Breast epithelium (tissue), 4 donors: ENCODE results near the gene PSMG3. TPM values are rescaled to one million over a fixed set of nuclear protein-coding genes. Genes with fewer than 3 reads are reported as not detected.

Experiments used
- DNase-seq, 2 donors: peaks; one replicate each; pipeline ENCODE4 v3.0.0-alpha.2; 2019; ENCODE audit warnings: low spot score in 2 of 2
- H3K27ac ChIP-seq, 2 donors: fragments of 200-600 bp; sonication (generic) in 1 of 2; one replicate each; pipeline ENCODE4 v1.5.1; 2016 to 2019; ENCODE audit warnings: mild to moderate bottlenecking in 1 of 2
- H3K27me3 ChIP-seq, 2 donors: fragments of 200-600 bp; sonication (generic) in 1 of 2; one replicate each; pipeline versions ENCODE4 v1.5.1 to v1.6.0; 2017 to 2019; ENCODE audit warnings: control low read depth in 1 of 2, mild to moderate bottlenecking in 1 of 2
- H3K36me3 ChIP-seq: fragments of 200-600 bp; one replicate; pipeline ENCODE4 v1.5.1; 2019
- H3K4me1 ChIP-seq, 2 donors: fragments of 200-600 bp; sonication (generic); one replicate each; pipeline ENCODE4 v1.5.1; 2016 to 2019; ENCODE audit warnings: control low read depth in 1 of 2
- H3K4me3 ChIP-seq, 3 donors: fragments of 200-600 bp; sonication (generic); 1 replicate in 2 of 3; 2 replicates in 1 of 3; pipeline ENCODE4 v1.5.1; 2016 to 2019; ENCODE audit warnings: mild to moderate bottlenecking in 3 of 3, moderate library complexity in 2 of 3
- H3K9me3 ChIP-seq, 2 donors: fragments of 200-600 bp; sonication (generic) in 1 of 2; one replicate each; pipeline ENCODE4 v1.5.1; 2016 to 2019; ENCODE audit warnings: control low read depth in 1 of 2
- POLR2A ChIP-seq: fragments of 450-650 bp; IDR thresholded peaks from one replicate; pipeline ENCODE4 v1.6.1; 2016; ENCODE audit warnings: antibody characterized with exemption, mild to moderate bottlenecking, moderate library complexity
- POLR2AphosphoS5 ChIP-seq, 3 donors: sonication (generic); formaldehyde crosslinking; IDR thresholded peaks; one replicate each; pipeline ENCODE4 v1.6.1; 2017; ENCODE audit warnings: antibody characterized with exemption in 3 of 3
- intact Hi-C: fragments of 100-400 bp; cut with DNase I; formaldehyde crosslinking; loops from one replicate; pipeline ENCODE4 v1.15.1; 2023; ENCODE audit warnings: low total_unique reads
- total RNA-seq, 3 donors: library from RNA; depleted of rRNA; stranded (reverse); fragments of >200 nt; gene quantifications; one replicate each; pipeline ENCODE4 v1.1.0, GENCODE V29; 2016
- TF ChIP-seq, protein P1 (sequence below), 3 donors: fragments of 450-650 bp; IDR thresholded peaks; one replicate each; pipeline ENCODE4 v1.5.1; 2016 to 2017; ENCODE audit warnings: antibody characterized with exemption in 3 of 3, mild to moderate bottlenecking in 3 of 3, moderate library complexity in 3 of 3

Gene PSMG3
- total RNA-seq, 3 donors from 2014 or later = 32.6 to 52.8 (median 45.4) TPM

DNA sequence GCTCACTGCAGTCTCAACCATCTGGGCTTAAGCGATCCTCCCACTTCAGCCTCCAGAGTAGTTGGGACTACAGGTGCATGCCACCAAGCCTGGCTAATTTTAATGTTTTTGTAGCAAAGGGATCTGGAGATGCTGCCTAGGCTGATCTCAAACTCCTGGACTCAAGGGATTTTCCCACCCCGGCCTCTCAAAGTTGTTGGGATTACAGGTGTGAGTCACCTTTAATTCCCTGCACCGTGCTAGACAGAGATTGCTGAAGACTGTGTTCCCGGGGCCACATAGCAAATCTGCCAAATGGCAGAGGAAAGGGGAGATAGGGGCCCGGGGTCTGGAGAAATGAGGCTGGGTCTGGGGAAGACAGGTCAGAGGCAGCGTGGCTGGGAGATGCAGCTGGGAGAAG, 20.6 kb upstream of the PSMG3 start:
- Histone ChIP-seq H3K9me3 (peaks cover 8 to 10% of the 10 kb centered on the region in 2 donors), H3K27me3 (peaks cover 8 to 51% of the 10 kb centered on the region in 2 donors), H3K27ac (no peak overlapping the region), H3K4me3 (no peak overlapping the region), H3K4me1 (no peaks in the 10 kb centered on the region), H3K36me3 (no peaks in the 10 kb centered on the region)
- DNase-seq = no peak
- no peak for TF ChIP-seq POLR2A
- TF ChIP-seq, protein P1, sequence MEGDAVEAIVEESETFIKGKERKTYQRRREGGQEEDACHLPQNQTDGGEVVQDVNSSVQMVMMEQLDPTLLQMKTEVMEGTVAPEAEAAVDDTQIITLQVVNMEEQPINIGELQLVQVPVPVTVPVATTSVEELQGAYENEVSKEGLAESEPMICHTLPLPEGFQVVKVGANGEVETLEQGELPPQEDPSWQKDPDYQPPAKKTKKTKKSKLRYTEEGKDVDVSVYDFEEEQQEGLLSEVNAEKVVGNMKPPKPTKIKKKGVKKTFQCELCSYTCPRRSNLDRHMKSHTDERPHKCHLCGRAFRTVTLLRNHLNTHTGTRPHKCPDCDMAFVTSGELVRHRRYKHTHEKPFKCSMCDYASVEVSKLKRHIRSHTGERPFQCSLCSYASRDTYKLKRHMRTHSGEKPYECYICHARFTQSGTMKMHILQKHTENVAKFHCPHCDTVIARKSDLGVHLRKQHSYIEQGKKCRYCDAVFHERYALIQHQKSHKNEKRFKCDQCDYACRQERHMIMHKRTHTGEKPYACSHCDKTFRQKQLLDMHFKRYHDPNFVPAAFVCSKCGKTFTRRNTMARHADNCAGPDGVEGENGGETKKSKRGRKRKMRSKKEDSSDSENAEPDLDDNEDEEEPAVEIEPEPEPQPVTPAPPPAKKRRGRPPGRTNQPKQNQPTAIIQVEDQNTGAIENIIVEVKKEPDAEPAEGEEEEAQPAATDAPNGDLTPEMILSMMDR (IDR thresholded peaks at IDR 0.05) = no peak
- TF ChIP-seq POLR2AphosphoS5 (IDR thresholded peaks at IDR 0.05) = no peak
- intact Hi-C loops = no loop called here

DNA sequence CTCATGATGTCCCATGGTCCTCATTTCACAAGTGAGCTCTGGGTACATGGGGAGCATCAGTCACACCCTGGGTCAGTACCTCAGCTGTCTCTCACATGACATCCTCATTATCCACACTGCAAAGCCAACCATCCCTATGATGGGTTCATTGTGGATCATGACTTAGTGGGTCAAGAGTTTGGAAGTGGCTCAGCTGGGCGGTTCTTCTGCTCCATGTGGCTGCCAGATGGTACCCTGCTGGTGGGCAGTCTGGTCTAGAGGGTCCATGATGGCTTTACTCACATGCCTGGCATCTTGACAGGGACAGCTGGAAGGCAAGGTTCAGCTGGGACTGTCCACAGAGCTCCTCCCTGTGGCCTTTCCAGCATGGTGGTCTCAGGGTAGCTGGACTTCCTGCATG, 19.1 kb upstream of the PSMG3 start:
- H3K27me3 ChIP-seq = peaks cover 8 to 40% of the 10 kb centered on the region in 2 donors
- H3K9me3 ChIP-seq = peaks cover 8 to 10% of the 10 kb centered on the region in 2 donors
- H3K27ac ChIP-seq = no peak overlapping the region
- no peaks in the 10 kb centered on the region for H3K4me1 ChIP-seq
- TF ChIP-seq POLR2AphosphoS5 (IDR thresholded peaks at IDR 0.05) (no peak), POLR2A (no peak)
- TF ChIP-seq, protein P1 (IDR thresholded peaks at IDR 0.05) = no peak
- no peak overlapping the region for H3K4me3 ChIP-seq
- no peaks in the 10 kb centered on the region for H3K36me3 ChIP-seq
- no peak for DNase-seq
- intact Hi-C loops = no loop called here

DNA sequence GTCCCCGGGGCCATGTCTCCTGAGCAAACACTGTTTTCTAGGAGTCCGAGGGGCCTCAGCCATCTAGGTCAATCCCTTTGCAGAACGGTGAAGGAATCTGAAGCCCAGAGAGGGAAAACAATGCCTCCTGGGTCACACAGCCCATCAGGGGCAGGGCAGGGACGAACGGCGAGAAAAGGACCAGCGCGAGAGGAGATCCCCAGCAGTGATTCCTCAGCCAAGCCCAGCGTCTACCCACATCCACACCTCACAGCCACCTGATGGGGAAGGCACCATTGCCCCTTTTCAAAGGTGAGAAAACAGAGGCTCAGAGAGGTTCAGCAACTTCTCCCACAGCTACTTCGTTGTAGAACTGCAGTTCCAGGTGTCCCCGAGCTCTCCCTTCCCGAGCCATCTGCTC, 17.9 kb upstream of the PSMG3 start:
- Histone ChIP-seq H3K4me1 (no peaks in the 10 kb centered on the region), H3K27me3 (peaks cover 8 to 27% of the 10 kb centered on the region in 2 donors), H3K4me3 (no peak overlapping the region), H3K27ac (no peak overlapping the region), H3K9me3 (peaks cover 8 to 10% of the 10 kb centered on the region in 2 donors), H3K36me3 (no peaks in the 10 kb centered on the region)
- DNase-seq = no peak
- TF ChIP-seq POLR2A (no peak), POLR2AphosphoS5 (IDR thresholded peaks at IDR 0.05) (no peak)
- TF ChIP-seq, protein P1 (IDR thresholded peaks at IDR 0.05) = no peak
- intact Hi-C loops = no loop called here

DNA sequence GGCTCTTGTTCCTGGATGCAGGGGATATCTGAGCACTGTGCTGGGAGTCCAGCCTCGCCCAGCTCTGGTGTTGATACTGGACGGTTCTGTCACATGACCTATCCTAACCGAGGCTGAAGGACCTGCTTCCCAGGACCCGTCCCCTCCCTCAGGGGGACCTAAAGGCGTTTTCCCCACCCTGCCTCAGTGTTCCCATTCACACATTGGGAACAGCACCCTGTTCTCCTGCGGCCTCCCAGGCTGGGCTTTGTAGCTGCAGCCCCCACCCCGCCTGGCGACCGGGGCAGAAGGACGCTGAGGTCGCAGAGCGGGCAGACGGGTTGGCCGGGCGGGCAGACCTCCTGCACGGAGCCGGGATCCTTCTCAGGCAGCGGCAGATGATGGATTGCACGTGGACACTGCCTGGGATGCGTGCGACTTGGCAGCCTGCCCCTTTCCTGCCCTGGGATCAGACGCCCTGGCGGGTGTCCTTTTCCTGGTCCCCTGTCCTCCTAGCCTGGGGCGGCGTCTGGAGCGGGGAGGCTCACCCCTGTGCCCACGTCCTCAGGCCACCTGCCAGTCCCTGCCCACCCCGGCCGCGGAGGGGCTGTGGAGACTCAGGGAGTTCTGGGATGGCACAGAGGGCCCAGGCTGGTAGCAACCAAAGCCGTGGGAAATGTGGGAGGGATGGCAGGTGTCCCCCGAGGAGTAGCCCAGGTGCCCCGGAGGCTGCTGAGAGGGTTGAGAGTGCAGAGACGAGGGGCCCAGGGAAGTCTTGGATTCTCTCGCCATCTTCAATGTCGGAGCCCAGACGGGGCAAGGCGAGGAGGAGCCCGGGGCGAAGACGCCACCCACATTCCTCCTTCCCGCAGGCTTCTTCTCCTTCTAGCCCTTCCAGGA, 17.2 kb upstream of the PSMG3 start:
- Histone ChIP-seq H3K9me3 (peaks cover 8 to 10% of the 10 kb centered on the region in 2 donors), H3K4me3 (no peak overlapping the region), H3K27ac (no peak overlapping the region), H3K36me3 (no peaks in the 10 kb centered on the region), H3K4me1 (no peaks in the 10 kb centered on the region), H3K27me3 (peaks cover 3 to 22% of the 10 kb centered on the region in 2 donors)
- intact Hi-C loops = no loop called here
- DNase-seq = no peak
- TF ChIP-seq POLR2A (no peak), POLR2AphosphoS5 (IDR thresholded peaks at IDR 0.05) (no peak)
- TF ChIP-seq, protein P1 (IDR thresholded peaks at IDR 0.05) = no peak

DNA sequence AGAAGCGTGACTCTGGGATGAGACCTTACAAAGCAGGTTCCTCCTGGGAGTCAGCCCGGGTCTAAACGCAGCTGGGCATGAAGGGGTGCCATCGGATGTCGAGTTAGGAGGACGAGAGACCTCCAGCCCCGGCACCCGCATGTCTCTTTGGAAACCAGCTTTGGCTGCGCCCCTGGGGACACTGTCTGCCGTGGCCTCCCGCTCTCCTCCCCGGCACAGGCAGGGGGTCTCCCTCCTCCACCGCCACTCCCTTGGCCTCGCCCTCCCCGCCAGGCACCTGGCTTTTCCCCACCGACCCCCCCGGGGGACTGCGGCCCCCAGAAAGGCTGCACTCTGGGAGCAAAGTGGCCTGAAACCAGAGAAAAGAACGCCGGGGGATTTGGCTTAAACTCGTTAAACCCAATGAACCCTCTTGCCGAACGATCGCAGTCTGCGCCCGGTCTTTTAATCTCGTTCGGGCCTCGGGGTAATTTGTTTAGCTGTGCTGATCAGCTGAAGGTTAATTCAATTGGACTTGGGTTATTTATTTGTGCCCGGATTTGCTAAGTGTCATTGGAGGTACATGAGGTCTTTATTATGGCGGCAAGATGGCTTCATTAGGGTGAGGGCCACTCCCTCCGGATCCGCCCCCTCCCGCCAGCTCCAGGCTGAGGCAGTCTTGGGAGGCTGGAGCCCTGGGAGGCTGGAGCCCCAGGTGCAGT, 16.4 kb upstream of the PSMG3 start:
- TF ChIP-seq POLR2AphosphoS5 (IDR thresholded peaks at IDR 0.05) = no peak
- TF ChIP-seq POLR2A = no peak
- TF ChIP-seq, protein P1 (IDR thresholded peaks at IDR 0.05) = no peak
- Histone ChIP-seq H3K4me3 (no peak overlapping the region), H3K9me3 (peaks cover 8 to 10% of the 10 kb centered on the region in 2 donors), H3K27ac (no peak overlapping the region), H3K36me3 (no peaks in the 10 kb centered on the region), H3K27me3 (peaks cover 0 to 14% of the 10 kb centered on the region in 2 donors), H3K4me1 (no peaks in the 10 kb centered on the region)
- intact Hi-C loops = no loop called here
- no peak for DNase-seq
